ENCODE measurements around the gene CANX. TPM values are rescaled to one million over a fixed set of nuclear protein-coding genes. Genes with fewer than 3 reads are reported as not detected.

CANX gene
- total RNA-seq, 1 donor from 2014 or later = 1,435 TPM

DNA sequence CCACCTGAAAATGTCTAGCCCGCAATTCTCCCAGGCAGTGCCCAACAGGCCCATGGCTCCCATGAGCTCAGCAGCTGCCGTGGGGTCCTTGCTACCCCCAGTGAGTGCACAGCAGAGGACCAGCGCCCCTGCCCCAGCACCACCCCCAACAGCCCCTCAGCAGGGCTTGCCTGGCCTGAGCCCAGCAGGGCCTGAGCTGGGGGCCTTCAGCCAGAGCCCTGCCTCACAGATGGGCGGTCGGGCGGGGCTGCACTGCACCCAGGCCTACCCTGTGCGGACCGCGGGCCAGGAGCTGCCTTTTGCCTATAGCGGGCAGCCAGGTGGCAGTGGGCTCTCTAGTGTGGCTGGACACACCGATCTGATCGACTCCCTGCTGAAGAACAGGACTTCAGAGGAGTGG, 75.7 kb downstream of the CANX start:
- DNase-seq (ENCODE audit: low read depth) = no peak

GRCh38 chr5:179776411-179776938, 77.7 kb downstream of the CANX start:
- DNase-seq (ENCODE audit: low read depth) = no peak

GRCh38 chr5:179777456-179777855, 78.7 kb downstream of the CANX start:
- no peak for DNase-seq (ENCODE audit: low read depth)

GRCh38 chr5:179777909-179778308, 79.1 kb downstream of the CANX start:
- no peak for DNase-seq (ENCODE audit: low read depth)

DNA sequence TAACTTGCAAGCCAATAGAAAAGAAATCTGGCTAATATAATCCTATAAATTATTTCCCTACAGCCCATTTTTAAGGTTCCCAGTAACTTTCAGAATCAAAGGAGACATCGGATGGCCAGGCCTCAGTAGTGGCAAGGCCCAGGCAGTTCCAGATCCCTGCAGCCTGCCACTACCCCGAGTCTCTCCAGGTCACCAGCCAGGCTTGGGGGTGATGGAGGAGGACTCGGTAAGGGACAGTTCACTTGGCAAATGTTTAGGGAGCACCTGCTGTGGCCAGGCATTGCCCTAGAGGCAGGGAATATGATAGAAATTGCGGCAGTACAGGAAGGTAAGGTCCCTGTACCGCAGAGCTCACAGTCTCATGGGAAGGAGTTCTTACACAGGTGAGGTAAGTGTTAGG, 79.8 kb downstream of the CANX start:
- DNase-seq (ENCODE audit: low read depth) = no peak

DNA sequence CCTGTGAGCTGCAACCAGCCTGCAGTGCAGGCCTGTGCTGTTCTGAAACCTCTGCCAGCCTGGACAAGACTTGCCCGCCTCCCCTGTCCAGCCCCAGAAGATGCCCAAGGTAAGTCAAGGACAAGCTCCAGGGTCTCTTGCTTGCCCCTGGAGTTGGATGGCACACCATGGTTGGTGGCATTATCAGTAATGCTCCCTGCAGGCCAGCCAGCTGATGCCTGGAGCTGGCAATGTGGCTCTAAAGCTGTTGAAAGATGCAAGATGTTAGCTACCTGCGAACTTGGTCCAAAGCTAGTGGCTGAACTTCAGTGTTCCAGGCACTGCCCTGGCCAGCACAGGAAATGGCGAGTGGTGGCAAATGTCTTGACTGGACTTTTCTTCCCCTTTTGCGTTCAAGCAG, 81.1 kb downstream of the CANX start:
- DNase-seq (ENCODE audit: low read depth) = no peak

- DNase-seq (ENCODE audit: low read depth) = no peak
Measured at GRCh38 chr5:179780362-179780761, 81.6 kb downstream of the CANX start.

Other genes starting within 250 kb of the CANX start
- 41.3 and 85.2 TPM in 2 replicates for gene RUFY1, start 148.4 kb upstream of the CANX start, total RNA-seq
- 283 and 735 TPM in 2 replicates for gene HNRNPH1, start 75.3 kb upstream of the CANX start, total RNA-seq
- gene CBY3, start 17.9 kb upstream of the CANX start, total RNA-seq = not detected in 2 replicates
- gene MAML1, start 33.9 kb downstream of the CANX start, total RNA-seq = 4.2 and 14.5 TPM in 2 replicates
- gene LTC4S, start 95.0 kb downstream of the CANX start, total RNA-seq = 0.80 TPM in 1 of 2 replicates, not detected in the other
- 246 and 323 TPM in 2 replicates for gene MGAT4B, start 107.9 kb downstream of the CANX start, total RNA-seq
- gene SQSTM1, start 121.9 kb downstream of the CANX start, total RNA-seq = 447 and 544 TPM in 2 replicates
- 10.8 and 26.5 TPM in 2 replicates for gene MRNIP, start 159.8 kb downstream of the CANX start, total RNA-seq
- 41.8 and 81.0 TPM in 2 replicates for gene TBC1D9B, start 208.9 kb downstream of the CANX start, total RNA-seq